Measurements from ENCODE around the gene DIP2B.

- TF ChIP-seq YY1 (IDR thresholded peaks at IDR 0.05; ENCODE audit: low read depth) (no peak), FOXJ3 (CRISPR knock-in tag; IDR thresholded peaks at IDR 0.05) (no peak), EZH2phosphoT487 (IDR thresholded peaks at IDR 0.05; ENCODE audit: borderline replicate concordance, low read depth) (no peak), EP300 (IDR thresholded peaks at IDR 0.05; ENCODE audit: borderline replicate concordance in 1 of 2, low read depth in 1 of 2, low read length in 1 of 2) (no peak), TAF1 (IDR thresholded peaks at IDR 0.05; ENCODE audit: borderline replicate concordance, low read depth, low read length) (no peak), CTCF (IDR thresholded peaks at IDR 0.05) (no peak), POLR2AphosphoS5 (IDR thresholded peaks at IDR 0.05; ENCODE audit: low read depth, low read length) (no peak), NFIC (IDR thresholded peaks at IDR 0.05; ENCODE audit: borderline replicate concordance) (no peak), RCOR1 (IDR thresholded peaks at IDR 0.05; ENCODE audit: low read length) (no peak)
- TF ChIP-seq, protein P1, sequence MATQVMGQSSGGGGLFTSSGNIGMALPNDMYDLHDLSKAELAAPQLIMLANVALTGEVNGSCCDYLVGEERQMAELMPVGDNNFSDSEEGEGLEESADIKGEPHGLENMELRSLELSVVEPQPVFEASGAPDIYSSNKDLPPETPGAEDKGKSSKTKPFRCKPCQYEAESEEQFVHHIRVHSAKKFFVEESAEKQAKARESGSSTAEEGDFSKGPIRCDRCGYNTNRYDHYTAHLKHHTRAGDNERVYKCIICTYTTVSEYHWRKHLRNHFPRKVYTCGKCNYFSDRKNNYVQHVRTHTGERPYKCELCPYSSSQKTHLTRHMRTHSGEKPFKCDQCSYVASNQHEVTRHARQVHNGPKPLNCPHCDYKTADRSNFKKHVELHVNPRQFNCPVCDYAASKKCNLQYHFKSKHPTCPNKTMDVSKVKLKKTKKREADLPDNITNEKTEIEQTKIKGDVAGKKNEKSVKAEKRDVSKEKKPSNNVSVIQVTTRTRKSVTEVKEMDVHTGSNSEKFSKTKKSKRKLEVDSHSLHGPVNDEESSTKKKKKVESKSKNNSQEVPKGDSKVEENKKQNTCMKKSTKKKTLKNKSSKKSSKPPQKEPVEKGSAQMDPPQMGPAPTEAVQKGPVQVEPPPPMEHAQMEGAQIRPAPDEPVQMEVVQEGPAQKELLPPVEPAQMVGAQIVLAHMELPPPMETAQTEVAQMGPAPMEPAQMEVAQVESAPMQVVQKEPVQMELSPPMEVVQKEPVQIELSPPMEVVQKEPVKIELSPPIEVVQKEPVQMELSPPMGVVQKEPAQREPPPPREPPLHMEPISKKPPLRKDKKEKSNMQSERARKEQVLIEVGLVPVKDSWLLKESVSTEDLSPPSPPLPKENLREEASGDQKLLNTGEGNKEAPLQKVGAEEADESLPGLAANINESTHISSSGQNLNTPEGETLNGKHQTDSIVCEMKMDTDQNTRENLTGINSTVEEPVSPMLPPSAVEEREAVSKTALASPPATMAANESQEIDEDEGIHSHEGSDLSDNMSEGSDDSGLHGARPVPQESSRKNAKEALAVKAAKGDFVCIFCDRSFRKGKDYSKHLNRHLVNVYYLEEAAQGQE (IDR thresholded peaks at IDR 0.05; ENCODE audit: low read depth, low read length): no peak
These were observed 155.6 kb downstream of the DIP2B start for GRCh38 chr12:50660425-50660822.
